GM12865 (cell line): Measurements from ENCODE around the gene GLRX.

Experiments
- DNase-seq: peaks from one replicate; pipeline ENCODE4 v3.0.0; 2010; ENCODE audit warnings: low read depth
- H3K4me3 ChIP-seq: 2 replicates; pipeline ENCODE4 v1.5.1; 2011; ENCODE audit warnings: mild to moderate bottlenecking, low read depth, low read length, control low read depth
- CTCF ChIP-seq: IDR thresholded peaks from 2 replicates; pipeline ENCODE4 v1.5.1; 2011; ENCODE audit warnings: low read length, control low read depth, low read depth, inconsistent platforms; ENCODE audit not compliant: insufficient read depth; ENCODE audit errors: missing control alignments

GLRX gene

GRCh38 chr5:95850391-95850894 lies 27.9 kb upstream of the GLRX start:
- TF ChIP-seq CTCF, result no peak
- no peak overlapping the region for H3K4me3 ChIP-seq
- no peak for DNase-seq

GRCh38 chr5:95848701-95849100 lies 26.2 kb upstream of the GLRX start:
- no peak overlapping the region for H3K4me3 ChIP-seq
- no peak for TF ChIP-seq CTCF
- DNase-seq, result no peak

- H3K4me3 ChIP-seq, result no peak overlapping the region
- DNase-seq, result no peak
- TF ChIP-seq CTCF, result no peak
Observed at GRCh38 chr5:95847261-95847592, 24.7 kb upstream of the GLRX start.

GRCh38 chr5:95846554-95847260 lies 24.2 kb upstream of the GLRX start:
- peak; percentile 92 for TF ChIP-seq CTCF
- H3K4me3 ChIP-seq, result no peak overlapping the region
- DNase-seq, result peak; percentile 83

- DNase-seq, result no peak
- TF ChIP-seq CTCF, result no peak
- no peak overlapping the region for H3K4me3 ChIP-seq
Observed at GRCh38 chr5:95845391-95845790, 22.9 kb upstream of the GLRX start.

GRCh38 chr5:95843733-95844223 lies 21.3 kb upstream of the GLRX start:
- no peak for TF ChIP-seq CTCF
- no peak for DNase-seq
- H3K4me3 ChIP-seq, result no peak overlapping the region
